GM12878 (cell line): ENCODE measurements around the gene TBXAS1. TPM values are rescaled to one million over a fixed set of nuclear protein-coding genes. Genes with fewer than 3 reads are reported as not detected.

ENCODE experiments used
- ATAC-seq: fragments of 200-7000 bp; cut with Tn5 transposase; 3 replicates; pipeline ENCODE4 v1.9.1; 2020; ENCODE audit warnings: mild to moderate bottlenecking, moderate library complexity
- BruUV-seq: library from RNA; stranded (reverse); fragments of 400-500 nt; replicated peaks from 2 replicates; lab custom pipeline; 2021; lab: Mats Ljungman, UMichigan
- CTCF ChIA-PET: fragments of 300-600 bp; sonication (Branson Sonifier 250); formaldehyde crosslinking; extraction: SDS; loops from one replicate; lab custom pipeline; 2021; ENCODE audit warnings: inconsistent platforms; lab: Yijun Ruan, JAX
- POLR2A ChIA-PET: fragments of 350-600 bp; formaldehyde crosslinking; extraction: SDS; loops from one replicate; lab custom pipeline; 2021; ENCODE audit warnings: inconsistent platforms; lab: Charles Lee
- RAD21 ChIA-PET: fragments of 300-600 bp; sonication (Branson Sonifier 250); formaldehyde crosslinking; loops from one replicate; lab custom pipeline; 2023; ENCODE audit warnings: antibody characterized with exemption; ENCODE audit not compliant: unreplicated experiment; lab: Charles Lee
- SMC1A ChIA-PET: fragments of 300-600 bp; sonication (Branson Sonifier 250); formaldehyde crosslinking; loops from one replicate; lab custom pipeline; 2023; ENCODE audit not compliant: unreplicated experiment, uncharacterized antibody; lab: Charles Lee
- DNase-seq: peaks from one replicate; pipeline ENCODE4 v3.0.0-alpha.2; 2011; ENCODE audit warnings: low read depth, low spot score
- FAIRE-seq: peaks from 3 replicates; lab custom pipeline; 2011; peaks lifted over from hg19 to GRCh38; lab: Jason Lieb, UNC
- H2AFZ ChIP-seq: 2 replicates; pipeline ENCODE4 v1.6.0; 2011; ENCODE audit warnings: low read depth, low read length, control low read depth; ENCODE audit not compliant: control insufficient read depth
- H3K27ac ChIP-seq: 2 replicates; pipeline ENCODE4 v1.5.1; 2011; ENCODE audit warnings: control low read depth; ENCODE audit not compliant: control insufficient read depth, insufficient read depth
- H3K27me3 ChIP-seq, 2 experiments: replicated peaks in 1 of 2; 2 replicates each; pipeline versions ENCODE4 v1.6.0 to v1.6.1; 2011; ENCODE audit warnings: low read length in 1 of 2; ENCODE audit not compliant: control insufficient read depth in 2 of 2, insufficient read depth in 2 of 2
- H3K36me3 ChIP-seq, 2 experiments: 2 replicates each; pipeline ENCODE4 v1.5.1; 2011; ENCODE audit warnings: low read length in 1 of 2; ENCODE audit not compliant: control insufficient read depth in 2 of 2, insufficient read depth in 2 of 2
- H3K4me1 ChIP-seq: 2 replicates; pipeline ENCODE4 v1.6.1; 2011; ENCODE audit warnings: mild to moderate bottlenecking, low read length, moderate library complexity, mixed read lengths; ENCODE audit not compliant: control insufficient read depth, insufficient read depth
- H3K4me2 ChIP-seq: 2 replicates; pipeline ENCODE4 v1.6.0; 2011; ENCODE audit warnings: control low read depth; ENCODE audit not compliant: control insufficient read depth, insufficient read depth
- H3K4me3 ChIP-seq: fragments of 200-600 bp; sonication (generic); 2 replicates; pipeline ENCODE4 v1.5.1; 2016
- H3K79me2 ChIP-seq: 2 replicates; pipeline ENCODE4 v1.6.0; 2011; ENCODE audit warnings: low read length; ENCODE audit not compliant: control insufficient read depth, insufficient read depth
- H3K9ac ChIP-seq: 2 replicates; pipeline ENCODE4 v1.8.0; 2011; ENCODE audit warnings: low read length, control low read depth, mixed read lengths; ENCODE audit not compliant: control insufficient read depth, insufficient read depth
- H3K9me3 ChIP-seq: replicated peaks from 3 replicates; pipeline ENCODE4 v1.5.1; 2011; ENCODE audit warnings: mild to moderate bottlenecking, low read length; ENCODE audit not compliant: control insufficient read depth, insufficient read depth
- H4K20me1 ChIP-seq: 2 replicates; pipeline ENCODE4 v1.6.0; 2011; ENCODE audit not compliant: control insufficient read depth, insufficient read depth
- BCL11A ChIP-seq: IDR thresholded peaks from 2 replicates; pipeline ENCODE4 v1.6.1; 2011; ENCODE audit warnings: low read depth, low read length
- MEF2A ChIP-seq: IDR thresholded peaks from 2 replicates; pipeline ENCODE4 v1.6.1; 2011; ENCODE audit warnings: low read depth, mild to moderate bottlenecking, low read length, moderate library complexity; ENCODE audit not compliant: insufficient read depth
- NR2C1 ChIP-seq: fragments of 450-650 bp; IDR thresholded peaks from 2 replicates; pipeline ENCODE4 v1.6.1; 2017; ENCODE audit warnings: antibody characterized with exemption, mild to moderate bottlenecking, moderate library complexity
- POLR2AphosphoS2 ChIP-seq: IDR thresholded peaks from 2 replicates; pipeline ENCODE4 v1.6.1; 2011; ENCODE audit warnings: low read depth, mild to moderate bottlenecking, low read length, improper control_type of control experiment, moderate library complexity
- POU2F2 ChIP-seq: IDR thresholded peaks from 3 replicates; pipeline ENCODE4 v1.6.1; 2011; ENCODE audit warnings: low read depth, mild to moderate bottlenecking, low read length, borderline replicate concordance
- RELA ChIP-seq: fragments of 450-650 bp; IDR thresholded peaks from 2 replicates; pipeline ENCODE4 v1.8.0; 2014; ENCODE audit warnings: borderline replicate concordance; ENCODE audit not compliant: partially characterized antibody
- RFX5 ChIP-seq: IDR thresholded peaks from 2 replicates; pipeline ENCODE4 v1.6.1; 2011; ENCODE audit warnings: low read depth, low read length, improper control_type of control experiment
- SRF ChIP-seq, 2 experiments: IDR thresholded peaks; 2 replicates each; pipeline ENCODE4 v1.6.1; 2011; ENCODE audit warnings: low read depth in 2 of 2, low read length in 2 of 2, mild to moderate bottlenecking in 1 of 2, moderate library complexity in 1 of 2
- ZNF217 ChIP-seq: fragments of 450-650 bp; IDR thresholded peaks from 2 replicates; pipeline ENCODE4 v1.6.1; 2017; ENCODE audit warnings: antibody characterized with exemption, mild to moderate bottlenecking
- ZSCAN29 ChIP-seq: fragments of 450-650 bp; IDR thresholded peaks from 2 replicates; pipeline ENCODE4 v1.6.1; 2017; ENCODE audit warnings: mild to moderate bottlenecking, moderate library complexity
- WGBS: methylation state at CpG from one replicate; pipeline ENCODE4 v1.1.6; 2016; ENCODE audit warnings: low lambda C conversion rate; ENCODE audit not compliant: insufficient replicate concordance, insufficient coverage; ENCODE audit errors: missing lambda C conversion rate; 5-methylcytosine and 5-hydroxymethylcytosine counted together
- in situ Hi-C: fragments of 300-500 bp; cut with MboI; formaldehyde crosslinking; loops from 9 replicates; pipeline ENCODE4 v1.14.3; 2018; ENCODE audit warnings: mixed read lengths
- intact Hi-C: fragments of 100-400 bp; cut with micrococcal nuclease; formaldehyde crosslinking; loops from one replicate; pipeline ENCODE4 v1.14.2; 2022; ENCODE audit not compliant: unreplicated experiment
- polyA plus RNA-seq, 11 experiments: library from polyadenylated mRNA; depleted of rRNA in 4 of 11; unstranded in 6 of 11; stranded (reverse) in 5 of 11; fragments of >200 nt; fragmentation: Nextera tagmentation in 4 of 11; fragmentation: Illumina TruSeq in 1 of 11; extraction: Ambion mirVana in 4 of 11; extraction: Trizol in 1 of 11; gene quantifications; 1 replicate in 1 of 11; 2 replicates in 10 of 11; pipeline versions ENCODE4 v1.2.1 to v1.2.3, GENCODE V29; 2011 to 2016; ENCODE audit warnings: inconsistent platforms in 2 of 11, missing spikeins in 2 of 11, low read depth in 1 of 11
- total RNA-seq, 4 experiments: library from RNA; depleted of rRNA in 3 of 4; stranded (reverse); fragments of >200 nt in 3 of 4; fragmentation: Illumina TruSeq in 1 of 4; extraction: Trizol in 1 of 4; gene quantifications; 2 replicates each; pipeline versions ENCODE4 v1.2.1 to v1.2.3, GENCODE V29; 2013 to 2021
- TF ChIP-seq, protein P1 (sequence below): IDR thresholded peaks from 2 replicates; pipeline ENCODE4 v1.6.1; 2012; ENCODE audit warnings: low read depth, low read length, improper control_type of control experiment

Gene TBXAS1
- total and polyA plus RNA-seq, 10 of the 15 experiments (the other 5 are each of a cell fraction or from before 2014, with no cell fraction given) = 1.5 to 32.7 (median 16.3) TPM

DNA sequence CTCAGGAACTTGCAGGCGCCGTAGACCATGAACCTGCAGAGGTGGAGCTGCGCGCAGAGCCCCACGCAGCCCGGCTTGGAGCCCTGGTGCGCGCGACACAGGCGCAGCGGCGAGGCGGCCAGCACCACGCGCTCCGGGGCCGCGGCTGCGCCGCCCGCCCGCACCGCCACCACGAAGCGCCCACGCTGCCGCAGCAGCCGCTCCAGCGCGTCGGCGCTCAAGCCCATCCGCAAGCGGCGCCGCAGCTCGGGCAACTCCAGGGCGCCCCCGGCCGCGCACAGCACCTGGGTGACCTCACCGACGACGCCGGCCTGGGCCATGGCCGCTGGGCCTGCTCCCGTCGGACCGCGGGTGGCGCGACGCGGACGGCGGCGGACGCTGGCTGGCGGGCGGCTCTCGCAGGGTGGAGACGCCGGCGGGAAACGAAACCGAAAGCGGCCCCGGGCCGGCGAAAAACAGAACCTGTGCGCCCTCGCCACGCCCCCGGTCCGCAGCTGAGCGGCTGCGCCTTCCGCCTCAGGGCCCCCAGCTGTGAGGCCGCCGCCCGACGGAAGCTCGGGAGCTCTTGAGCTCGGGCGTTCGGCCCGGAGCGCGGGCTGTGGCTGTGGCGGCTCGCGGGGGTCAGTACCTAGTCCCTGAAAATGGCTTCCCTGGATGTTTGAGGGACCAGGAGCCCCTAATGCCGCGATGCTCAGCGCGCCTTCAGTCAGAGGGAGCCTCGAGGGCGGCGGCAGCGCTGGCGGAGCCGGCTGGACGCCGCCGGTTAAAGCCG, 233.7 kb downstream of the TBXAS1 start, which contains the start of gene PARP12 (continued):
- TF ChIP-seq, protein P1, sequence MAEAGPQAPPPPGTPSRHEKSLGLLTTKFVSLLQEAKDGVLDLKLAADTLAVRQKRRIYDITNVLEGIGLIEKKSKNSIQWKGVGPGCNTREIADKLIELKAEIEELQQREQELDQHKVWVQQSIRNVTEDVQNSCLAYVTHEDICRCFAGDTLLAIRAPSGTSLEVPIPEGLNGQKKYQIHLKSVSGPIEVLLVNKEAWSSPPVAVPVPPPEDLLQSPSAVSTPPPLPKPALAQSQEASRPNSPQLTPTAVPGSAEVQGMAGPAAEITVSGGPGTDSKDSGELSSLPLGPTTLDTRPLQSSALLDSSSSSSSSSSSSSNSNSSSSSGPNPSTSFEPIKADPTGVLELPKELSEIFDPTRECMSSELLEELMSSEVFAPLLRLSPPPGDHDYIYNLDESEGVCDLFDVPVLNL = no peak
- TF ChIP-seq SRF (IDR thresholded peaks at IDR 0.05; ENCODE audit: low read depth in 2 of 2, low read length in 2 of 2) (no peak), NR2C1 (peak; percentile 42; the same call in 1 of the 2 replicates), POLR2AphosphoS2 (no peak), BCL11A (no peak), RELA (peak; percentile 53)

DNA sequence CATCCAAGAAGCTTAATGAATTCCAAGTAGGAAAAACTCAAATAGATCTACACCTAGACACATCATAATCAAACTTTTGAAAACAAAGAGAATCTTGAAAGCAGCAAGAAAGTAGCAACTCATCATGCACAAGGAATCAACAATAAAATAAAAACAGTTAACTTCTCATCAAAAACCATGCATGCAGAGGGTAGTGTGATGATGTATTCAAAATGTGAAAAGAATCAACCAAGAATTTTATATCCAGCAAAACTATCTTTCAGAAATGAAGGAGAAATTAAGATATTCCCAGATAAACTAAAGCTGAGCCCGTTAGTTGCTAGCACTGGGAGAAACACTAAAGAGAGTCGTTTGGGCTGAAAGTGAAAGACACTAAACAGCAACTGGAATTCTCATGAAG, 238.0 kb downstream of the TBXAS1 start:
- no peak for ATAC-seq
- ChIA-PET CTCF (no interaction called here), SMC1A (interaction anchor here (0.7 to 0.9 kb wide), 2 partner anchors 19 to 23 kb away, joined by 3 read pairs; no protein-coding TSS in a partner anchor), RAD21 (no interaction called here)
- no peaks in the 10 kb centered on the region for H3K36me3 ChIP-seq
- H3K4me1 ChIP-seq = no peaks in the 10 kb centered on the region
- no peak overlapping the region for H2AFZ ChIP-seq
- no peak overlapping the region for H3K27ac ChIP-seq
- H3K9ac ChIP-seq = no peak overlapping the region
- H3K79me2 ChIP-seq = peaks cover 1% of the 10 kb centered on the region; the same call in 1 of the 2 replicates
- intact Hi-C loops = no loop called here
- no peaks in the 10 kb centered on the region; a peak in 2 of 4 replicates for H3K27me3 ChIP-seq
- WGBS = 65% methylated on average over 2 of the region's 2 CpGs
- no peak for TF ChIP-seq RFX5
- no peak for TF ChIP-seq ZSCAN29
- TF ChIP-seq MEF2A = no peak
- TF ChIP-seq POU2F2 = no peak
- TF ChIP-seq ZNF217 = no peak
- TF ChIP-seq, all 136 proteins: peak for 0
- no peak overlapping the region for H3K4me3 ChIP-seq
- no TSS peak for BruUV-seq
- no peaks in the 10 kb centered on the region for H4K20me1 ChIP-seq
- no peak overlapping the region for H3K4me2 ChIP-seq
- DNase-seq (no peak), FAIRE-seq (no peak)
- peaks cover 11% of the 10 kb centered on the region for H3K9me3 ChIP-seq
- POLR2A ChIA-PET = no interaction called here
- in situ Hi-C loops = no loop called here
